ENCODE measurements around the gene SOBP. TPM values are rescaled to one million over a fixed set of nuclear protein-coding genes. Genes with fewer than 3 reads are reported as not detected.

Gene SOBP
- total and polyA plus RNA-seq, 2 donors (not counting 3 experiments of a cell fraction or from before 2014, with no cell fraction given), result 0.35 to 6.6 TPM

DNA sequence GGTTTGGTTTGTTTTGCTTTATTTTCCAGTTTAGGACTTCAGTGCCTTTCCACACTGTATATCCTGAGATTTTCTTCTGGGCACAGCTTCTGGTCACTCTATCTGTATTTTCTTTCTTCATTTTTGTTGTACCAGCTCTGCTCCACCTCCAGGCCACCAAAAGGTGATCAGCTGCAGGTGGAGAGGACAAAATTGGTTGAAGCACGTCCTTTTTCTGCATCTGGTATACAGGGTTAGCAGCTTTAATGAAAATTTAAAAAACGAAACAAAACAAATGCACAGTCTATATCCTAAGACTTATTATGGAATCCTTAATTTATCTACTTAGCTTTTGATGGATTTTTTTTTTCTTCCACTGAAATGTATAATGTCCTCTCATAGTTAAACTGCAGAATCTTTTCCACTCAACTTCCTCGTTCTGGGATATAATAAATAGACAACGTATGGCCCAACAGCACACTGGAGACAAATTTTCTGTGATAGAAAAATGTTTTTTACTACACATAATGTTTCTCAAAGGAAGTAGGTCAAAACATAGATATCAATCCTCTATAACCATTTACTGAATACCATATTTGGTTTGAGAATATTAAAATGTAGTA, 10.7 kb upstream of the SOBP start:
- Histone ChIP-seq H3K27me3 (ENCODE audit: control insufficient read depth in 2 of 2, insufficient read depth in 2 of 2, low read length in 2 of 2) (peaks cover 6 to 16% of the 10 kb centered on the region in 2 experiments), H3K9me1 (replicated peaks; ENCODE audit: control insufficient read depth, extremely low read depth, insufficient read depth, low read length) (no peaks in the 10 kb centered on the region), H2AFZ (ENCODE audit: low read depth, low read length) (no peak overlapping the region), H3K4me1 (ENCODE audit: control insufficient read depth, extremely low read depth, insufficient read depth, low read length) (no peaks in the 10 kb centered on the region), H3K79me2 (ENCODE audit: control insufficient read depth, insufficient read depth, low read length) (no peaks in the 10 kb centered on the region), H3K4me2 (ENCODE audit: insufficient read depth, low read length) (no peak overlapping the region), H3K4me3 (replicated peaks in 1 of 3; ENCODE audit: insufficient read depth in 1 of 3, low read depth in 1 of 3, low read length in 3 of 3) (no peak overlapping the region), H3K9ac (replicated peaks; ENCODE audit: extremely low read depth, insufficient read depth, low read length) (no peak overlapping the region), H3K27ac (ENCODE audit: insufficient read depth, low read depth, low read length) (no peak overlapping the region), H3K9me3 (replicated peaks; ENCODE audit: control insufficient read depth, insufficient read depth, low read length) (no peaks in the 10 kb centered on the region), H4K20me1 (replicated peaks; ENCODE audit: control insufficient read depth, extremely low read depth, insufficient read depth, low read length) (no peaks in the 10 kb centered on the region), H3K36me3 (ENCODE audit: control insufficient read depth in 2 of 2, extremely low read depth in 1 of 2, insufficient read depth in 2 of 2, low read length in 2 of 2) (no peaks in the 10 kb centered on the region)
- DNase-seq (ENCODE audit: low read depth, low spot score), result no peak
- TF ChIP-seq EZH2 (IDR thresholded peaks at IDR 0.05; ENCODE audit: borderline replicate concordance, low read depth, low read length, severe bottlenecking) (no peak), FOS (IDR thresholded peaks at IDR 0.05; ENCODE audit: borderline replicate concordance, insufficient read depth, low read length) (no peak), POLR2AphosphoS5 (IDR thresholded peaks at IDR 0.05; ENCODE audit: insufficient read depth, low read depth, low read length) (no peak), MYC (IDR thresholded peaks at IDR 0.05; ENCODE audit: low read depth, low read length) (no peak), GATA2 (IDR thresholded peaks at IDR 0.05; ENCODE audit: insufficient read depth, insufficient read length, low read depth, low read length) (no peak)
- TF ChIP-seq, protein P1, sequence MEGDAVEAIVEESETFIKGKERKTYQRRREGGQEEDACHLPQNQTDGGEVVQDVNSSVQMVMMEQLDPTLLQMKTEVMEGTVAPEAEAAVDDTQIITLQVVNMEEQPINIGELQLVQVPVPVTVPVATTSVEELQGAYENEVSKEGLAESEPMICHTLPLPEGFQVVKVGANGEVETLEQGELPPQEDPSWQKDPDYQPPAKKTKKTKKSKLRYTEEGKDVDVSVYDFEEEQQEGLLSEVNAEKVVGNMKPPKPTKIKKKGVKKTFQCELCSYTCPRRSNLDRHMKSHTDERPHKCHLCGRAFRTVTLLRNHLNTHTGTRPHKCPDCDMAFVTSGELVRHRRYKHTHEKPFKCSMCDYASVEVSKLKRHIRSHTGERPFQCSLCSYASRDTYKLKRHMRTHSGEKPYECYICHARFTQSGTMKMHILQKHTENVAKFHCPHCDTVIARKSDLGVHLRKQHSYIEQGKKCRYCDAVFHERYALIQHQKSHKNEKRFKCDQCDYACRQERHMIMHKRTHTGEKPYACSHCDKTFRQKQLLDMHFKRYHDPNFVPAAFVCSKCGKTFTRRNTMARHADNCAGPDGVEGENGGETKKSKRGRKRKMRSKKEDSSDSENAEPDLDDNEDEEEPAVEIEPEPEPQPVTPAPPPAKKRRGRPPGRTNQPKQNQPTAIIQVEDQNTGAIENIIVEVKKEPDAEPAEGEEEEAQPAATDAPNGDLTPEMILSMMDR (IDR thresholded peaks at IDR 0.05; ENCODE audit: extremely low read depth in 1 of 2, insufficient read depth in 1 of 2, low read depth in 1 of 2, low read length in 2 of 2), result no peak
- dilution Hi-C loops (cut with MboI; ENCODE audit: extremely low pct_ligation_motif_present, low sequenced_read_pairs), result no loop called here
- ChIA-PET CTCF (no interaction called here), POLR2A (no interaction called here)
- BruUV-seq (replicated peaks), result no TSS peak
- intact Hi-C loops (cut with micrococcal nuclease), result no loop called here
- FAIRE-seq, result no peak
